GM19328 (cell line): ENCODE results near the gene CRBN.

Source experiments
- ATAC-seq: cut with Tn5 transposase; IDR thresholded peaks from one replicate; pipeline ENCODE4 v1.9.1; 2021; ENCODE audit warnings: mild to moderate bottlenecking, moderate library complexity; ENCODE audit not compliant: unreplicated experiment

CRBN gene

GRCh38 chr3:3177861-3178497 is 1.5 kb downstream of the CRBN start:
- ATAC-seq = no peak

- ATAC-seq = no peak
These were observed 6.9 kb downstream of the CRBN start for GRCh38 chr3:3172627-3173026.

DNA sequence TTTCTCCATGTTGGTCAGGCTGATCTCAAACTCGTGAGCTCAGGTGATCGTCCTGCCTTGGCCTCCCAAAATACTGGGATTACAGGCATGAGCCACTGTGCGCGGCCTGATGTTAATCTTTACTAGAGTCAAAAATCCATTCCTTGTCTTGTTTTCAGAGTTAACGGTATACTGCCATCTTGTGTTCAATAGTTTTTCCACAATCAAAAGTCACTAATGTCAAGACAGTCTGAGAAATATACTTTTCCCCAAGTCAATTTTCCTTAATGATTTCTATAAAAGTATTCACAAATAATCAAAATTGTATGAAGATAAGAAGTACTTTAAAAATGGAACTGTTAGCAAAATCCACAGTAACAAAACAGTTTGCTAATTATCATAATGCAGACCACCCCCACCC is 8.5 kb downstream of the CRBN start:
- ATAC-seq = no peak

GRCh38 chr3:3165650-3166049 is 13.8 kb downstream of the CRBN start:
- no peak for ATAC-seq

- no peak for ATAC-seq
These were observed 14.2 kb downstream of the CRBN start for GRCh38 chr3:3165241-3165640.

- no peak for ATAC-seq
These were observed 18.7 kb downstream of the CRBN start for GRCh38 chr3:3160826-3161225.

- no peak for ATAC-seq
These were observed 22.0 kb downstream of the CRBN start for GRCh38 chr3:3157484-3157883.

DNA sequence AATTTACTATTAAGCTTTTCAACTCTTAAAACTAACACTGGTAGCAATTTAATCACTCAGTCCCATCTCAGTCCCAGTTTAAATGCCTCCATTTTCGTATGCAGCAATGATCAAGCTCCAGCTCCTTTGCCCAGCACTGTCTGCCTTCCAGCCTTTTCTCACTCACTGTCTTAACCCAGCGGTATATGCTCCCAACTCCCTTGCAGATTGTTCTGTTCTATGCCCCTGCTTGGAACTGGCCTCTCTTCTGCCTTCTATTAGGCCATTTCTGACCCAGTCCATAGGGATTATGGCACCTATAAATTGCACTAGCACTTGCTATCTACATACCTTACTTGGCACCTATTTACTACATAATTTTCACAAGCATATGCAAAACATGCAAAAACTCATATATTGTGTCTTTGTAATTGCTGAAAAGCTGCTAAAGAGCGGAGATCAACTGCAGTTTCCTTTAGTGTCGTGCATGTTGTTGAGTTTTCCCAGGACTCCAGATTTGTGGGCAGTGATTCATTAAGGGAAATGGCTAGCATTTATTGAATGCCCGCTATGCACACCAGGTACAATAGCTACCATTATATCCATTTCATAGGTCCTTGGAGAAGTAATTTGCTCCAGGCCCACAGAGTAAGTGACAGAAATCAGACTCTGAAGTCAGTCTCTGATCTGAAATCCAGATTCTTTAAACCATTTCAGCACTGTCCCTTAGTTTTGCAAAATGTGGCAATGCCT is 24.4 kb downstream of the CRBN start:
- ATAC-seq = no peak

DNA sequence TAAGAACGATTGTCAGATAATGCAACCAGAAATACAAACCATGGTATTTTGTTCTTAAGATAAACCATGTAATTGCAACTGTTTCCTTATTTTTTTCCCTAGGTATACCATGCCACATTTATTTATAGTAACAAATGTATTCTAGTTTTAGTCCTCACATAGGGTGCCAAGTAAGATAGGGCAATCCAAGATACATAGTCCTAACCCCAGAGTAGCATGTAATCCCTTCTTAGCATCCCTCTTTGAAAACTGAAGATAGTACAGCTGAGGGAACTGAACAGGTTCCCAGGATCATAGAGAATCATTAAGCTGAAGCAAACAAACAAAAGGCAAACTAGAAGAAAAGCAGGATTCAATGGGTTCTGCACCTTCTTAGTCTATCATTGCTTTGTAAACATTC is 28.0 kb downstream of the CRBN start:
- no peak for ATAC-seq

GRCh38 chr3:3149560-3149959 is 29.9 kb downstream of the CRBN start:
- ATAC-seq = no peak

GRCh38 chr3:3145831-3146230 is 33.7 kb downstream of the CRBN start:
- ATAC-seq = no peak

GRCh38 chr3:3141939-3142338 is 37.6 kb downstream of the CRBN start:
- no peak for ATAC-seq

DNA sequence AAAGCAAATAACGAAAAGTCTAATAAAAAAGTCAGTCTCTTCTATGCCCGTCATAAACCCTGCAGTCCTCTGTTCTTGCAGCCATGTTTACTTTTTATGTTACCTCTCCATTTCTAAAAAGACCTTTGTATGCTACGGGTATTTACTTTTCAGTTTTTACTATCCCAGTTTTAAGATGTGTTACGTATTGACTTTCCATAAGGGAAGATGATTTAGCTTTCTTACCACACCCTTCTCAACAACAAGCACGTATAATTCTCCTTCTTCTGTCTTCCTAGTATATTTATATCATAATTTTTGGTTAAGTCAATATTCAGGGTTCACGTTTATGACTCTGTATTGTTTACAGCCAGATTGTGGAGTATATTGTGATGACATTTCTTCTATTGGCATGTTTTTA is 42.0 kb downstream of the CRBN start:
- no peak for ATAC-seq

GRCh38 chr3:3134750-3135448 is 44.6 kb downstream of the CRBN start:
- ATAC-seq = no peak

DNA sequence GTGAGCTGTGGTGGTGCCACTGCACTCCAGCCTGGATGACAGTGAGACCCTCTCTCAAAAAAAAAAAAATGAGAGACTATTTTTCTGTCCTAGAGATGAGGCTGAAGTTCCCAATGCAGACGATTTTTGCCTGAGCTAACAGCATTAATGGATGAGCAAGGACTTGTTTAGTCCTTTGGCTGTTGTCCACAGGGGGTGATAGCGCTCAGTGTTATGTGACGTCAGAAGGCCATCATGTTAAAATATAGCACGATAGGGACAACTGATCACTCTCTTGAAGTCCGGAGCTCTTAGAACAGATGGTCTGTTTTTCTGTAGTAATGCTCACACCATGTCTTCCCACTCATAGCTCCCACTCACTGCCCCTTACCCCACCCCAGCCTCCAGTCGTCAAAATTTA is 46.0 kb downstream of the CRBN start:
- ATAC-seq = no peak

GRCh38 chr3:3129579-3129978 is 49.9 kb downstream of the CRBN start:
- no peak for ATAC-seq

DNA sequence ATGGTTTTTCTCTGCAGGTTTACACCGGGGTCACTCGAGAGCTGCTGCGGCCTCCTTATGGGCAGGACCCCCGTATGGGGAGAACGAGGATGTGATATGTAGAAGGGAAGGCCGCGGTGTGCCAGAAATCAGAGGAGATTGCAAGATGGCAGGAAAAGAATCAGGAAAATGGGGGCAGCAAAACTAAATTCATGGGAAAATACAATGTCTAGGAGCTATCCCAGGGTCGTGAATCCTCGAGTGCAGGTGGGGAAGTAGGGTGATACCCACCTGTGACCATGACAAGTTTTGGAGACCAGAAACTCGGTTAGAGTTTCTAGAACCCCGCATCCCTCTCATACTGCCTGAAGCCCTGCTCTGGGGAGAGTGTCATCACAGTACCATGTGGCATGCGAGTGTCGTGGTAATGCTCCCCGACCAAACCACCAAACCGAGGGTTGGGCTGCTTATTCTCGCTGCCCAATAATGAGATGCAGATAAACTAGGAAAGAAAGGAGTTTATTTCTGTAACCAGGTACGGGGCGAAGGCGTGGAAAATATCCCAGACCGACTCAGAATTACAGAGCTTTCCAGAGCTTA is 52.0 kb downstream of the CRBN start:
- ATAC-seq = peak; percentile 24

DNA sequence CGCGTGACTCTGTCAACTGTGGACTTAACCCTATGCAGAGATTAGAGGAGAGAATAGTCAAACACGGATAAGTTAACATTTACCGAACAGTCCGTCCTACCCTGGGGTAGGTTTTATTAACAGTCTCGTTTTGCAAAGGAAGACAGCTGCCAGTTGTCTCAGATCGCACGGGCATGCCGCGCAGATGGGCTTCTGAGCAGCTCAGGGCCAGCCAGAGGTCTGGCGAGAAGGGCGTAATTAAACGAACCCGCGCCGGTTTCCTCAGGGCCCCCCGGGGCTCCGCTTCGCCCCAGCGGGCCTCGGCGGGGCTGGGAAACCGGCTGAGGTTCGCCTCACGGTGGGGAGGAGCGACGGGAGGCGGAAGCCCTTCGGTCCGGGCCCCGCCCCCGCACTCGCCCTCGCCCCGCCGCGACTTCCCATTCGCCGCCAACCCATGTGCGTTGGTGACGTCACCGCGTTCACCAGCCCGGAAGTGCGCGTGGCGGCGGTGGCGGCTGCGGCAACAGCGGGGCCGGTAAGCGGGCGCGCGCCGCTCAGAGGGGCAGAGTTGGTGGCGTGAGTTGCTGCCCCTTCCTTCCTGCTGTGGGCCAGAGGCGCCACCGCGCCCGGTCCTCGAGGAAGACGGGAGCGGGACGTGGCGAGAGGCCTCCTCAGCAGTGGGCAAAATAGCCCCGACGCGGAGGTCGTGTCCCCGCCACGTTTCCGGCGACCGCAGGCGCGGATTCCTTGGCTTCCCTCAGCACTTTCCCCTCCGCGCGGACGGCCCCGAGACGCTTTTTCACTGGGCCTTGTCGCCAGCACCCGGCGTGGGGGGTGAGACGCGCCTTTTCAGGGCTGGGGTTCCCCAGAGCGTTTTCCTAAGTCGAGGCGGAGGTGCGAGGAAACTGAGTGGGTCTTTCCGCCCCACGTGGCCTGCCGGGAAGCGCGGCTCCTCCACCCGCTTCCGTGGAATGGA is 52.7 kb downstream of the CRBN start, which contains the start of gene TRNT1:
TSS of gene TRNT1 (plus strand) at position 464 of the 955 bp plus-strand sequence. CDS start 2,101 bp downstream, outside the sequence.
- ATAC-seq = peak; percentile 89

DNA sequence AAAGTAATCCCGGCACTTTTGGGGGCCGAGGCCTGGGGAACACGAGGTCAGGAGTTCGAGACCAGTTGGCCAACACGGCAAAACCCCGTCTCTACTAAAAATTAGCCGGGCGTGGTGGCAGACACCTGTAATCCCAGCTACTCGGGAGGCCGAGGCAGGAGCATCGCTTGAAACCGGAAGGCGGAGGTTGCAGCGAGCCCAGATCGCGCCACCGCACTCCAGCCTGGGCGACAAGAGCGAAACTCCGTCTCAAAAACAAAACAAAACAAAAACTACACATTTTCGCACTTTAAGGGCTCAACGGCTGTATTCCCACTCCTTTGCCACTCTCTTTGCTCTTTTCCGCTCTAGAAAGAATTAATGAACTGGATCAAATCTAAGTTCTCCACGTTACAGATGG is 53.5 kb downstream of the CRBN start:
- ATAC-seq = no peak

DNA sequence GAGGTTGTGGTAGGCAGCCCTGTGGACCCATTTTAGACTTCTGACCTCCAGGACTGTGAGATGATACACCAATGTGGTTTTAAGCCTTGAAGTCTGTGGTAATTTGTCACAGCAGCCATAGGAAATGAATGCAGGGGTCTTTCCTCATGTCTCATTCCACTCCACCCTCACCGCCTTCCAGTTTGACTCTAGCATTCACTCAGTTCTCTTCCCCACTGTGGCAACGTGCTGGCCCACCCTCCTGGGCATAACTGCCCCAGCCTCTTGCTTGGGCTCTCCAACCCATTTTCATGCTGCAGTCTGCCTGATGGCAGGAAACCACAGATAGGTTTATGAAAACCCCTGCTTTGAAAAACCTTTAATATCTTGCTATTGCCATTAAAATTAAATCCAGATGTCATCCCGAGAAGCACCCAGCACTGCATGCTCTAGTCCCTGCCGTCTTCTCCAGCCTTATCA is 60.1 kb downstream of the CRBN start:
- no peak for ATAC-seq
